ENCODE results near the gene TRAPPC5. TPM values are rescaled to one million over a fixed set of nuclear protein-coding genes. Genes with fewer than 3 reads are reported as not detected.

The TRAPPC5 gene
- total RNA-seq, 1 donor from 2014 or later, result 93.7 TPM

- no peak overlapping the region for H3K27ac Mint-ChIP-seq
- no peaks in the 10 kb centered on the region for H3K4me1 Mint-ChIP-seq
- TF ChIP-seq CTCF (IDR thresholded peaks at IDR 0.05; ENCODE audit: unreplicated experiment), result no peak
- DNase-seq (ENCODE audit: low spot score in 2 of 2, unreplicated experiment in 2 of 2), result no peak
- peaks cover 4% of the 10 kb centered on the region for H3K36me3 Mint-ChIP-seq
- H3K9me3 Mint-ChIP-seq, result no peaks in the 10 kb centered on the region
- no peak overlapping the region for H3K4me3 Mint-ChIP-seq
- no peaks in the 10 kb centered on the region for H3K27me3 Mint-ChIP-seq (ENCODE audit: low read depth)
Observed at GRCh38 chr19:7644550-7644877, 36.1 kb upstream of the TRAPPC5 start.

GRCh38 chr19:7645163-7645562 is 35.5 kb upstream of the TRAPPC5 start:
- no peak overlapping the region for H3K27ac Mint-ChIP-seq
- no peak for DNase-seq (ENCODE audit: low spot score in 2 of 2, unreplicated experiment in 2 of 2)
- peaks cover 4% of the 10 kb centered on the region for H3K36me3 Mint-ChIP-seq
- TF ChIP-seq CTCF (IDR thresholded peaks at IDR 0.05; ENCODE audit: unreplicated experiment), result no peak
- H3K4me3 Mint-ChIP-seq, result no peak overlapping the region
- H3K9me3 Mint-ChIP-seq, result no peaks in the 10 kb centered on the region
- H3K4me1 Mint-ChIP-seq, result no peaks in the 10 kb centered on the region
- no peaks in the 10 kb centered on the region for H3K27me3 Mint-ChIP-seq (ENCODE audit: low read depth)

GRCh38 chr19:7645656-7646425 is 34.8 kb upstream of the TRAPPC5 start:
- H3K9me3 Mint-ChIP-seq, result no peaks in the 10 kb centered on the region
- H3K27me3 Mint-ChIP-seq (ENCODE audit: low read depth), result peaks cover 2% of the 10 kb centered on the region
- H3K36me3 Mint-ChIP-seq, result peaks cover 4% of the 10 kb centered on the region
- no peak overlapping the region for H3K27ac Mint-ChIP-seq
- no peak for TF ChIP-seq CTCF (IDR thresholded peaks at IDR 0.05; ENCODE audit: unreplicated experiment)
- no peak for DNase-seq (ENCODE audit: low spot score in 2 of 2, unreplicated experiment in 2 of 2)
- H3K4me1 Mint-ChIP-seq, result no peaks in the 10 kb centered on the region
- H3K4me3 Mint-ChIP-seq, result no peak overlapping the region

GRCh38 chr19:7646426-7646700 is 34.3 kb upstream of the TRAPPC5 start:
- DNase-seq (ENCODE audit: low spot score in 2 of 2, unreplicated experiment in 2 of 2), result no peak
- H3K36me3 Mint-ChIP-seq, result peaks cover 4% of the 10 kb centered on the region
- H3K4me1 Mint-ChIP-seq, result no peaks in the 10 kb centered on the region
- TF ChIP-seq CTCF (IDR thresholded peaks at IDR 0.05; ENCODE audit: unreplicated experiment), result no peak
- H3K9me3 Mint-ChIP-seq, result no peaks in the 10 kb centered on the region
- no peak overlapping the region for H3K4me3 Mint-ChIP-seq
- peaks cover 5% of the 10 kb centered on the region for H3K27me3 Mint-ChIP-seq (ENCODE audit: low read depth)
- no peak overlapping the region for H3K27ac Mint-ChIP-seq

GRCh38 chr19:7647156-7647555 is 33.5 kb upstream of the TRAPPC5 start:
- peaks cover 2% of the 10 kb centered on the region for H3K4me1 Mint-ChIP-seq
- no peak for TF ChIP-seq CTCF (IDR thresholded peaks at IDR 0.05; ENCODE audit: unreplicated experiment)
- peaks cover 4% of the 10 kb centered on the region for H3K36me3 Mint-ChIP-seq
- peaks cover 9% of the 10 kb centered on the region for H3K27me3 Mint-ChIP-seq (ENCODE audit: low read depth)
- no peaks in the 10 kb centered on the region for H3K9me3 Mint-ChIP-seq
- DNase-seq (ENCODE audit: low spot score in 2 of 2, unreplicated experiment in 2 of 2), result no peak
- no peak overlapping the region for H3K27ac Mint-ChIP-seq
- no peak overlapping the region for H3K4me3 Mint-ChIP-seq
